ENCODE results near the gene USP7.
"Not testable (repeated sequence)": the region's sequence is repeated elsewhere in the genome, so short reads cannot be mapped to it uniquely, and the experiment has no call there.

Gene USP7

GRCh38 chr16:8971416-8971815 lies 7.7 kb upstream of the USP7 start:
- DNase-seq, result no peak

GRCh38 chr16:8969202-8969897 lies 5.6 kb upstream of the USP7 start:
- not testable (repeated sequence) for DNase-seq

DNA sequence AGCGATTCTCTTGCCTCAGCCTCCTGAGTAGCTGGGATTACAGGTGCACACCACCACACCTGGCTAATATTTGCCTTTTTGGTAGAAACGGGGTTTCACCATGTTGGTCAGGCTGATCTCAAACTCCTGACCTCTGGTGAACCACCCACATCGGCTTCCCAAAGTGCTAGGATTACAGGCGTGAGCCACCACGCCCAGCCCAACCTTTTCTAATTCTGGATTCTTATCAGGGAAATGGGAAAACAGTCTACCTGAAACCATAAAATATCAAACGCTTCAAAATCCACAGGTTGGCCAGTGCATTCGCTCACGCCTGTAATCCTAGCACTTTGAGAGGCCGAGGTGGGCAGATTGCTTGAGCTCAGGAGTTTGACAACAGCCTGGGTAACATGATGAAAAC lies 4.3 kb upstream of the USP7 start:
- not testable (repeated sequence) for DNase-seq

- DNase-seq, result no peak
Measured at GRCh38 chr16:8967132-8967821, 3.6 kb upstream of the USP7 start.

- DNase-seq, result no peak
Measured at GRCh38 chr16:8966817-8967131, 3.1 kb upstream of the USP7 start.

DNA sequence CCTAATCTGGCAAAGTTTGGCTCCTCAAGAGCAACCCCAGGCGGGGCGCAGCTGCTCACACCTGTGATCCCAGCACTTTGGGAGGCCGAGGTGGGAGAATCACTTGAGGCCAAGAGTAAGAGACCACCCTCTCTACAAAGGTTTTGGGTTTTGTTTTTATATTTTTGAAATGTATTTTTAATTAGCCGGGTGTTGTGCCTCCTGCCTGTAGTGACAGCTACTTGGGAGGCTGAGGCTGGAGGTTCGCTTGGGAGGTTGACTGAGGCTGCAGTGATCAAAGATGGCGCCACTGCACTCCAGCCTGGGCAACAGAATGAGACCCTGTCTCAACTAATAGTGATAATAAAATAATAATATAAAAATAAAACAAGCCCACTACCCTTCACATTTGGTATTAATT lies 756 bp upstream of the USP7 start:
- no peak for DNase-seq

GRCh38 chr16:8963010-8963820 lies 491 bp downstream of the USP7 start:
- DNase-seq, result no peak

DNA sequence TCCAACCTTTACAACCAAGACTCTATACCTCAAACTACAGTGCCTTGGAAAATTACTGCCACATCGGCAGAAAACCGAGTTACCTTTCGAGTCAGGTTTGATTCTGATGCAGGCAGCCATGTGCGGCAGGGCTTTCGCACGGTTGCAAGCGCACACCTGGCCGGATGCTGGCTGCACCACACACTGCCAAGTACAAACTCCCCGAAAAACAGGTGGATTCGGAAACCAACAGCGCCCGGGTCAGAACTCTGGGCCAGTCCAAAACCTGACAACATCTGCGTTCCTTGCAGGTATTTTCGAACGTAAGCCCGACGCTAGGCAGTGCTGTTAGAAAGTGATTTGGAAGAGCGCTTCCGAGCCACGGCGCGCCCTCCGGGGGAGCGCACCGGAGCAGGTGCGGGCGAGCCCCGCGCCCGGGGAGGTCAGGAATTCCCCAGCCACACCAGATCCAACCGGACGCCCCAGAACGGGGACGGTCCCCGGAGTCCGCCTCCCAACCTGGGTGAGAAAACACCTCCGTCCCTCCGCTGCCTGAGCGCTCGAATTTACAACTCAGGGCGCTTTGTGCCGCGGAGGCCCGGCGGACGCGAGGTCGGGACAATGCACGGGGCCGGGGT lies 1.2 kb downstream of the USP7 start:
- DNase-seq, result peak; percentile 37

DNA sequence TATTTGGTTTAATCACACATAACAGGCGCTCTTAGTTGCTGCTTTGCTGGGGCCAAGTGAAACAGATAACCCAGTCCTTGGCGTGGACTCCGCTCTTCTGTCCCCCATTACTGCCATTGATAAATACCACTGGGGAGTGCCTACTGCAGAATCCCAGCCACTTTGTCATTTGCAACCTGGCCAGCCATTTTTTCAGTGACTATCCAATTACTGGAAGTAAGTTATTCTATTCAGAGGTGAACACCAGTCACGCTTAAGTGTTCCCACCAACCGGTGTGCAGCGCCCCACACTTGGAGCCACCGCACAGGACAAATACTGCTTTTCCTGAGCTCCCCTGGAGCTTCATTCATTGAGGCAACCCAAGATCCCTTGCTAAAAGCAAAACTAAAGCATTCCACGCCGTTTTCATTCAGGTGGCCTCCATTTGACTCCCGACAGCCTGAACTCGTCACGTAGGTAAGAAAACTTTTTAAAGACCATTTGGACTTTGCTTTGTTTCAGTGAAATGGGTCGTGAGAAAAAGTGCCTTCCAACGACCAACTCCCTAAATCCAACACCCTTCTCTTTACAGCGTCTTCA lies 1.8 kb downstream of the USP7 start:
- DNase-seq, result no peak

DNA sequence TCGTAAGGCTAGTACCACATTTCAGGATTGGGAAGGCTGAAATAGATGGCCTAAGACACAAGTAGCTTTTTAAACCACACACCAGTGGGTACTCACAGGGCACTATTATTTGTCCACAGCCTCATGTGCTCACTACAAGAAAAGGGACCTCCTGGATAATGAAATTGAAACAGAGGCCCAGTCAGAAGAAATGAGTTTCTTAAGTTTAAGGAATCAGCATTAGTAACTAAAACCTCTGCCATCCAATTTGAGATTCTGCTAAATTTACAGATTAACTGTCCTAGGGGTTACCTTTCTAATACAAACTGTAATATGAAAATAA lies 3.0 kb downstream of the USP7 start:
- DNase-seq, result no peak

GRCh38 chr16:8959921-8960787 lies 3.6 kb downstream of the USP7 start:
- DNase-seq, result peak; percentile 47

DNA sequence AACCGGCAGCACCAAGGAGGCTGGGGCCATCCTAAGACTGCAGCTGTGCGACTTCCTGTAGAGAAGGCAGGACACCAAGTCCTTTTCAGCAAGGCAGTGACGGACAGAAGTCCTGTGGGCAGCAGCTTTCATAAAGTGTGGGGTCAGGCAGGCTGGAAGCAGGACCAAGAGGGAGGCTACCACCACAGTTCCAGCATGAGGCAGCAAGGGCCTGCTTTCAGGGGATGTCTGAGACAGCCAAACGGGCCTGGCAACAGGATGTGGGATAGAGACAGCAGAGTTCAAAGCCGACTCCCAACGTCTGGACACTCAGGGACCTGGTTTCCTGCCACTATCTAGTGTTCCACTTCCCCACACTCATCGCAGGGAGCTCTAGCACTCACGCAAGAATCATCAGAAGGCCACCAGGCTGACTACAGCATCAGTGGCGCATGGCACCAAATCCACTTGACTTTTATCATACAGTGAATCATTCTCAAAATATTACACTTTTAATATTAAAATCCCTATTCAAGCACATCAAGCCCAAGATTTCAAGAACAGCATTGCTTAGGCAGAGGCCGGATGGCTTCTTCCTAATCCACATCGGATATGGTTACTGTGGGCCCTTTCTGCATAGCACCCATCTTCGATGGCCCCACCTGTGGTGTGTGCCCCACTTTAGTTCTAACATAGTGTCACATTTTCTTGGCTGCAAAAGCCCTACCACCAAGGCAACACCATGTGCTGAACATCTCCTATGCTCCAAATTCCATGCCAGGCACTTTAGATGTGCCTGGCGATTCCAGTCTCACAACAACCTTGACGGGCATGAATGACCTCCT lies 5.2 kb downstream of the USP7 start:
- DNase-seq, result peak; percentile 36

DNA sequence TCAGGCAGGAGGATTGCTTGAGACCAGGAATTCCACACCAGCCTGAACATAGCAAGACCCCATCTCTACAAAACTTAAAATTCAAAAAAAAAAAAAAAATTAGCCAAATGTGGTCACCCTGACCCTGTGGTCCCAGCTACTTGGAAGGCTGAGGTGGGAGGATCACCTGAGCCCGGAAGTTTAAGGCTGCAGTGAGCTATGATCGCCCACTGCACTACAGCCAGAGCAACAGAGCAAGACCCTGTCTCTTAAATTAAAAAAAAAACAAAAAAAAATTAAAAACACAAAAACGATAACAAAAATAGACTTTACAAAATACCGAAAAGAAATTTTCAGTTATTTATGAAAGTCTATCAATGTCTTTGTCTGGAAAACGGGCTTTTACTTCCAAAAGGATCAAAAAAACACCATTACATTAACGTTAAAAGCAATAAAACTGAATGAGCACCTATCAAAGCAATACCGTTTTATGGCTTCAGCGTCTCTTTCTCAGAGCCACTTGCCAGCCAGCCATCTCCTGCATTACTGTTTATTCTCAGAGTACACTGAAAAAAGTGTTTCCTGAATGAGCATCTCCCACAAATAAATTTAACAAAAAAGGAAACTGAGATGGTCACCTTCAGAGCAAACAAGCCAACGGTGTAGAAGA lies 6.1 kb downstream of the USP7 start:
- DNase-seq, result no peak

- DNase-seq, result no peak
Measured at GRCh38 chr16:8957063-8957397, 6.7 kb downstream of the USP7 start.

DNA sequence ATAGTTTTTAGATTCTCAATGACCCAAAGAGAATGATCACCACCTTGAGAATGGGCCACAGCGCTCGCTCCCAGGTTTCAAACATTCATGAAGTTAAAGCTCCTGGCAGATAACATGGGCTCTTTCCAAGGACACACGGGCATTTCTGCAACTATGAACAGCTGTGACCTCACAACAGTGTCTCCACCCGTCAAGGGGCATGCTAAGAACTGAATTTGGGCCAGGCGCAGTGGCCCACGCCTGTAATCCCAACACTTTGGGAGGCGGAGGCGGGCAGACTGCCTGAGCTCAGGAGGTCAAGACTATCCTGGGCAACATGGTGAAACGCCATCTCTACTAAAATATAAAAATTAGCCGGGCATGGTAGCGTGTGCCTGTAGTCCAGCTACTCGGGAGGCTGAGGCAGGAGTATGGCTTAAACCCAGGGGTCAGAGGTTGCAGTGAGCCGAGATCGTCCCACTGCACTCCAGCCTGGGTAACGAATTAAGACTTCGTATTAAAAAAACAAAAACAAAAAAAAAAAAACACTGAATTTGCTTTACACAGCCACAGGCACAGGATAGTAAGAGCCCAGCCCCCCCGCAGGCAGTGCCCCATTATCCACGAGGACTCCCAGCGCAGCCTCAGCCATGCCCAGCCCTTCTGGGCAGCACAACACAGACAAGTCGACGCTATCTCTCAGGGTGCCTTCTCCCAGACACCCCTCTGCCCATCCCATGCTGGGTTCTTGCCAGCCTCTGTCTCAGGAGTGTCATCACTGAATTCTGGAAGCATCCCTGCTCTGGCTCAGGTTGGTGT lies 7.2 kb downstream of the USP7 start:
- no peak for DNase-seq

GRCh38 chr16:8955828-8956227 lies 7.9 kb downstream of the USP7 start:
- no peak for DNase-seq

DNA sequence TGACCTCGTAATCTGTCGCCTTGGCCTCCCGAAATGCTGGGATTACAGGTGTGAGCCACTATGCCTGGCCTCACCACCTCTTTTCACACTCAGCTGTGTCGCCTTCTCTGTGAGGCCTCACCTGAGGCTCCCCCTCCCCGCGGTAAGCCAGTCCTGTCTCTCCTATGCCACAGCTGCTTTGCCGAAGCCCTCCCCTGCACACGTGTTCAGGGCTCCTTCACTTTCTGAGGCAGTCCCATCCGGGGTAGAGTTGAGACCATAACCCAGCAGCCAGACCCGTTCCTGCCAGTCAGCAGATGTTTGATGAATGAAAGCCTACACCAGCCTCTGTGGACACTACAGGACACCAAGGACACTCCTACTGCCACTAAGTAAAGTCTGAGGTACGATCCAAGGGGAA lies 10.6 kb downstream of the USP7 start:
- DNase-seq, result no peak

DNA sequence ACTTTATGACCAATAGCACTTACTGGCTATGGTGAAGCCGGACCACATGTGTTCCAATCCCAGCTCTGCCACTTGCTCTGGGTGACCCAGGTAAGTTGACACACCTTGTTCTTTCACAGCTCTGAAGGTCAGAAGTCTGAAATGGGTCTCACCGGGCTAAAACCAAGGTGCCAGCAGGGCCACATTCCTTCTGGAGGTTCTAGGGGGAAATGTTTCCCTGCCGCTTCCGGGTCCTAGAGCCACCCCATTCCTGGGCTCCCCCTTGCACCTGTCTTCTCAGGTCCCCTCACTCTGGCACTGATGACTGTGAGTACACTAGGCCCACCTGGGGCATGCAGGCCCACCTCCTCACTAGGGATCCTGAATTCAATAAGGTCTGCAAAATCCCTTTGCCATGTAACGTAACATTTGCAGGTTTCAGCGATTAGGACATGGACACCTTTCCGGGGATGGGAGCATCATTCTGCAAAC lies 11.4 kb downstream of the USP7 start:
- no peak for DNase-seq

GRCh38 chr16:8951447-8952280 lies 12.0 kb downstream of the USP7 start:
- no peak for DNase-seq

All from CD4-positive, alpha-beta T cell treated with Interleukin-4 for 4 hours (primary cell).